SW 1271 (cell line): ENCODE data around the gene TMEM9.

Experiments
- DNase-seq, 2 experiments: peaks; one replicate each; lab custom pipeline; 2025; lab: John Stamatoyannopoulos, UW

The TMEM9 gene

DNA sequence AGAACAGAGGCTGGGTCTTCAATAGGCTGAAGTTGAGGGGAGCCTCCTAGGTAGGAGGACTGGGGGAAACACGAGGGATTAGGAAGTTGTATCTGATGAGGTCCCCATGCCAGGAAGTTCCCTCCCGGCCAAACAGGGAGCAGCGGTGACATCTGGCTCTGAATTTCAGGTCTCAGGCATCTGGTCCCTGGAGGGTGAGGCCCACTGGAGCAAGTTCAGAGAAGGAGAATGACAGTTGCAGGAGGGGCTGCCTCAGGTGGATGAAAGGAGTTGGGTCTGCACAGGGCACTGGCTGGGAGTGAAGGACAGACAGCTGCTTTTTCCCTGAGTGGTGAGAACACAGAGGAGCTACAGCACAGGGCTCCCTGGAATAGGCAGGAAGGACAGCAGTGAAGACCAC, 9.1 kb downstream of the TMEM9 start:
- DNase-seq, result no peak

DNA sequence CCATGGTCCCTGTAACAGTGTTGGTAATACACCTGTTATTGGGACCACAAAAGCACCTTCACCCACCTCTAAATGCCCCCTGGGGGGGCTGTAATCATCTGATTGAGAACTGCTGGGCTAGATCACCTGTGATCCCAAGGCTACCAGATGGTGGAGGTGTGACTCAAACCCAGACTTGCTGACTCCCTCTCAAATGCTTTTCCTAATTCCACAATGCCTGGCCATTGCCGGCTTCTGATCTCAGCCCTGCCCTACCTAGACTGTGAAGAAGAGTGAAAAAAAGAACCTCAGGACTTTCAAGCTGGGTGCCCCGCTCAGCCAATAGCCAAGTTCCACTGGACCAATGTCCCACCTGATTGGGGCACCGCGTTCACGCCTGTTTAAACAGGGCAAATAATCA, 9.6 kb downstream of the TMEM9 start:
- DNase-seq, result no peak

DNA sequence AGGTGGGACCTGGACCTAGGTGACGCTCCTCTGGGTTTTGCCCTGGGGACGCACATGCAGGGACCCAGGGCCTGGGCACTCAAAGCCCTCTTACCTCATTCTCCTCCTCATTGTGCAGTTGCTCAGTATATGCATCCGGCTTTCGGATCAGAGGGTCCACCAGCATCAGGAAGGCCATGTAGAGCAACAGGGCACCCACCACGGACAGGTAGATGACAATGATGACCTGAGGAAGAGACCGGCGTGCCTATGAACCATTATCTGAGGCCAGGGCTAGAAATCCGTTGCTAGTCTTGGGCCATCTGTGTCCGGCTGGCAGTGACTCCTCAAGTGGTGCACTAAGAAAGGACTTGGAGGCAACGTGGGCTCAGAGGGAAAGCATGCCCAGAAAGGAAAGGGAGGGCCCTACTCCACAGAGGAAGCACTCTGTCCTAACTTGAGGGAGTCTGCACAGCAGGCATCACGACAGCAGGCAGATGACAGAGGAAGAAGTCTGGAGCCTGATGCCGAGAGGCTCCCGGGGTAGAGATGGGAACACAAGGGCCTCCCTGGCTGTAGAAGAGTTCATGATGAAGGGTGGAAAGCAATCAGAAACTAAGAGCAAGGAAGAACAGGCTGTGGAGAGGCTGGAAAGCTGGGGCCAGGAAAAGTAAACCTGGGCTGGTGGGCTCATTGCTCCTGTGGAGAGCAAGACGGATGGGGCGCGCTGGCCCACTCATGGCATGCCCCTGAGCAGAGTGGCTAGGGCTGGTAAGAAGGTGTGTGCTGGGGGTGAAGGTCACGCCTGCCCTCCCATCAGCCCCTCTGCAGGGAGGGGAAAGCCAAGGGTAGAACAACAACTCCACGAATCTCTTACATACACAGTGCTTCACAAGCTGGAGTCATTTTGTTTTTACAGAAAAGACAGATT, 10.3 kb downstream of the TMEM9 start:
- DNase-seq, result no peak

DNA sequence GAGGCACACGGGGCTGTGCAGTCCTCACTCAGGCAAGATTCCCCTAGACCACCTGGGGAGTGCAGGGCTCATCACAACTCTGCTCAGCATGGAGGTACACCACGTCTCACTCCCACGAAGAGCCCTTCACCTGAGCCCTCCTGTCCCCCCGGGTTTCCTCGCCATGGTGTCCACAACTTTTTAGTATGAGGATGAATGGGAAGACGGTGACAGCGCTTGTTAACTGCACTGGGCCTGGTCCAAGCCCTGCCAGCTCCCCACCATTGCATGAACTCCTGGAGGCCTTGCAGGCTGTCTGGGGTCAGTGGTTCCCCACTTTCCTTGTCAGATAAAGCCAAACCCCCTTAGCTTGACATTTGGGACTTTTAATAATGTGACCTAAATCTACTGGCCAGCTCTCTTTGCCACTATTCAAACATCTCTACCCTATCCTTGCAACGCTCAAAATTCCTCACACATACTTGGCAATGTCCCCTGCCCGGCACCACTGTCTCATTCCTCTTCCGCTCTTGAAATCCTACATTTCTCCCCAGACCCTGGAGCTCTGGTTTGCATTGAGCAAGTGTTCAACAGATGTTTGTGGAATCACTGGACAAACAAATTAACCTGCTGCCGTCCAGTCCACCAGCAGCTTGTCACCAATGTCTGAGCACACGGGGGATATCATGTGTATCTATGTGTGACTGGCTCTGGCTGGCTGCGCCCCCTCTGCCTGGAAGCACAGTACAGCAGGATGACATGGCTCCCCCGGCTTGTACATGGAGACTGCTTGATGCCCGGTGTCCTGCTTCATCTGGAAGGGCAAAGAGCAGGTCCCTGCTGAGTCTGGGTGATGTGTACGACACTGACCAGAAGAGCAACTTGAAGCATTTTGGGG, 11.2 kb downstream of the TMEM9 start:
- DNase-seq, result no peak

DNA sequence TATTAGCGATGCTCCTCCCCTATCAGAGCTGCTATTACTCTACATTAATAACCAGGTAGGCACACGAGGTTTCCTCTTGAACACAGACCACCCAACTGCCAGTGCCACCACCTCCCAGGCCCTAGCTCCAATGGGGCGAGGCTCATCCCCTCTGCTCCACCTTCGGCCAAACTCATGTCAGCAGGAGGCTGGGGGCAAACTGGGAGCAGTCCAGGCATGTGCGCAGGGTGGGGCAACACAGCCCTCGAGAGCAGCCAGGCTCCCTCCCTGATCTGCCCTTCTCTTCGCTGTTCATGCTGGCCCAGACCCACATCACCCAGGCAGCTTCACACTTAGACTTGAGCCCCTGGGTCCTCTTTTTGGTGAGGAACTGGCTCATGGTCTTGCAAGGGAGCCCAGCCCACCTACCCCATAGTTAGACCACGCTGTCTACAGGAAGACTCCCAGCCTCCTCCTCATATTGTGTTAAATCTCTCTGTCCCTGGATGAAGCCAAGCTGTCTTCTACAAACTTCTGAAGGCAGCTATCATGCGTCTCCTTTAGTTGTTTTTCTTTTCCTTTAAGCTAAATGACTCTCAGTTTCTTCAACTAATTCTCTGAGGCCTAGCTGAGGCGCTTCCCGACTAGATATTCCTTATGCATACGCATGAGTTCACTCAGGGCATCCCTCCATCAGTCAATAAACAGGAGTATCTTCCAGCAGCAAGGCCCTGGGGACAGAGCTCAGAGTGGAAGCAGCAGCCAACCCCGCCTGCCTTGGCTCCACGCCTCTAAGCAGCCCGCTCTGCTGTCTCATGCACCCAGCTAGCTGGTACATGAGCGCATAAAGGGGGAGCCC, 12.0 kb downstream of the TMEM9 start:
- DNase-seq, result no peak

DNA sequence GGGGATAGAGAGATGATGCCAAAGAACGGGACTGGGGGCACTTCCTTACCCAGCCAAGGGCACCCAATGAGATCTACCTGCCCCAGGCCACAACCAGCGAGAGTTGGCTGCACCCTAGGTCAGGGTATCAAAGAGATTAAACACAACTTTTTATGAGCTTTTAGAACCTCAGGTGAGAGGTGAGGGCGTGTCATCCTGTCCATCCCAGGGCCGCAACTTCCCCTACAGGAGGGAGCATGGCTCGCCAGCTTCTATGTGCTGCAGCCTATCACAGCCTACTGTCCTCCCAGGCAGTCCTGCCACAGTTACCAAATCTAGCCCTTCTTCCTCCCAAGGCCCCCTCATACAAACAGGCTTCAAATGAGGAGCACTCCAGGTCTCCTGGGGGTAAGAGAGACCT, 12.9 kb downstream of the TMEM9 start:
- no peak for DNase-seq

DNA sequence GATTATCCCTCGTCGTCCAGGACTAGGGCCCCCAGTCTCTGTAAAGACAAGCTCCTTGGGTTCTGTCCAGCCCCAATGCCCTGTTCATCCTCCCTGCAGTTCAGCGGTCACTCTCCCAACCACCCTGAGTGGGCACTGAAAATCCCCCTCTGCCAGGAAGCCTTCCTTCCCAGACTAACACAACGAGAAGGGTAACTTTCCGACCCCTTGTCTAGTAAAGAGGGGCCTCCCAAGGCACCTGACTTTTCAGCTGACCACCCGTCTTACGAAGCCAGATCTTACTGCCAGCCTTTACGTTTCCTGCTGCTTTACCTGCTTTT, 13.4 kb downstream of the TMEM9 start:
- DNase-seq, result no peak

DNA sequence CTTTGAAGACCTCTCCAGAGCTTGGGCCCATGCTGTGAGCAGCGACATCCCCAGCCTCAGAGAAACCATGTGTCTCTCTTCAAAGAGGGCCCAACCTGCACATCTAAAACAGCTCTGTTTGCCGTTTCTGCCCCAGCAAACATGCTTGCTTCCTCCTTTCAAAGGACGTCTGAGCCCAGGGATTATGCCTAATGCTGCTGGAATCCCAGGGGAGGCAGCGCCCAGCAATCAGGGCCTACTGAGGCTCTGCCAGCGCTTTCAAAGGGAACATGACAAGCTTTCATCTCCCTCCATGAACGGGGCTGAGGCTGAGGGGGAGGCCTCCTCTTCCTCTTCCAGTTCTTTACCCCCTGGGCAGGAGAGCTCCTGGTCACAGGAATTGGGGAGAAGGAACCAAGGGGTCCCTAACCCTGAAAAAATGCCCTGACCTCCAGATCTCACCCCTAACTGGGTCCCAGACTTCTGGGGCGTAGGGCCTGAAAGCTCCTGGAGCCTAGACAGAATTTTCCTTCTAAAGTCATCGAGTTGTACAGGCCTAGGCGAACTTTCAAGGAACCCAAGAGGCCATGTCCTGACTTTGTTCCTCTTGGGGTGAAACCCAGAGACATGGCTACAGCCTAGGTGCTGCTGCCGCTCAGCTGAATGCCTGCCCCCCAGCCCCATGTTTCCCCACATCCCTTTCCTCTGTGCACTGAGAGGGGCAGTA, 13.9 kb downstream of the TMEM9 start:
- no peak for DNase-seq

DNA sequence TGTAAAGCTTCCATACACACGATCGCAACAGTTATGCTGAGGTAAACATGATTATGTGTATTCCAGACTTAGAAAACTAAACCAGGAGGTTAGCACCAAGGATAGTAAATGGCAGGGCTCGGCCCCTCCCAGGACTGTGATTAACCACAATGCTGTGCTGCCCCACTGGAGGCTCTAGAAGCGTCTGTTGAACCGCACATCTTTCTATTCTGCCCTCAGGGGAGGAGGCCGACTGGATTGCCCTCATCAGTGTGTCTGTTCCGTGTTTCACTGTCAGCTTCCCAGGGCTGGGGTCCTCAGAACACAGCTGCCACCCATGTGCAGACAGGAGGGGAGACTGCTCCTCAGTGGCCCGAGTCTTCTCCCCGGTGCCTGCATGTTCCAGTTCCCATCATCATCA, 14.5 kb downstream of the TMEM9 start:
- no peak for DNase-seq

DNA sequence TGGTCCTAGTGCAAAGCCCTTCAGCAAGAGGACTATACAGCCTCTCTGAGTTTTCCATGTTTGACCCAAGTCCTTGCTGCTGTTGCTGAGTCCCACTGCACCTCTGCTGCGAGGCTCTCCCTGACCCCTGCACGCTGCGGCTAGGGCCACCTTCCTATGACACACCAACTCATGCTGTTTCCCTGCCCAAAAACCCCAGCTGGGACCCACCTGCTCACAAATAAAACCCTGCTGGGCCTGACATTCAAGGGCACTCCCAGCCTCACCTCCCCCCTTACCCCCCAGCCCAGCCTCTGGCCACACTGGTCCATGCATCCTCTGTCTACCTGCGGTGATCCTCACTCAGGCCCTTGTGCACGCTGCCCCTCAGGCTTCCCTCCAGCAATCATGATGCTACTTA, 15.0 kb downstream of the TMEM9 start:
- no peak for DNase-seq

DNA sequence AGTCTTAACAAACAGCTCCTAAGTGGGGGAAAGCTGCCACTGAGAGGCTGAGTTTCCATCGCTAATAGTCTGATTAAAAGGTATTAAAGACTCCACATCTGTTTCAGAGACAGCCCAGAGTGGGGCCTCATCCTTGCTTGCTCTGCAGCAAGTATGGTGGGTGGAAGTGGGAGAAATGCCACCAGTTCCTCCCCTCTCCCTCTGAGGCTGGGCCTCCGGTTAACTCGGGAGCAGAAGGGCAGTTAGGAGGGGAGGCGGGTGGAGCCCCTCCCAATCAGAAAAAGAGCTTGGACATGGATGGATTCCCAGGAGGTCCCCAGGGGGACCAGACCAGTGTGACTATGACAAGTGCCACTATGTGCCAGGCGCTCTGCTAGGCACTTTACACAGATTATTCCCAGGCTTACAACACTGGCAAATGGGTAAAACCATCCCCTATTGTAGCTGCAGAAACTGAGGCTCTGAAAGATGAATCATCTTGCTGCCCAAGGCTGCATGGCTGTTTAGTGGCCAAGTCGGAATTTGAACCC, 15.9 kb downstream of the TMEM9 start:
- DNase-seq, result no peak

DNA sequence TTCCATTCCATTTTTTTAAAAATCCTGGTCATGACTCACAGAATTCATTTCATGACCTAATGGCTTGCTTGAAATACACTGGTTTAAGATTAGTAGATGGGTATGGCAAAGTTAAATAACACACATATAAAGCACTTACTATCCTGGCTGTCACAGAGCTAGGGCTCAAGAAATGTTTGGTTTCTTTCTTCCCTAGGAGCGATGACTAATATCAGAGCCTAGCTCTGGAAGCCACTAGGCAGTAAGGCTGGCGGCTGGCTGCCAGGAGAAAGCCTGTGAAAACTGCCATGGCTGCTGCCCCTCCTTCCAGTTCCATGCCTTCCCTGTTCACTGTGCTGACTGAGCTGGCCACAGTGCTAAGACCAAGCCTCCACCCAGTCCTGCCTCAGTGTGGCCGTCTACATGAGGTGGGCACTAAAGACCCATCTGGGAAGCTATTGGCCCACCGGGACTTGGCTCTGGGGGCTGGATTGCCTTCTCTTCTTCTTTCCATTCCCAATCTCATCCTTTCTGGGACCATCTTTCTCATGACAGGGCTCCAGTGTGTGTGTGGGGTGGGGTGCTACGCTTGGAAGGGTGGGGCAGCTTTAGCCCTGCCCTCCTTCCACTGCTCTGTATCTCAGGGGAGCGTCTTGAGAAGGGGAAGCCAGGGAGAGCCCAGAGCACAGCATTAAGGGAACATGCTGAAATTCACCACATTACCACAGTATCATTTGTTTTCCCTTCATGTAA, 16.5 kb downstream of the TMEM9 start:
- no peak for DNase-seq

DNA sequence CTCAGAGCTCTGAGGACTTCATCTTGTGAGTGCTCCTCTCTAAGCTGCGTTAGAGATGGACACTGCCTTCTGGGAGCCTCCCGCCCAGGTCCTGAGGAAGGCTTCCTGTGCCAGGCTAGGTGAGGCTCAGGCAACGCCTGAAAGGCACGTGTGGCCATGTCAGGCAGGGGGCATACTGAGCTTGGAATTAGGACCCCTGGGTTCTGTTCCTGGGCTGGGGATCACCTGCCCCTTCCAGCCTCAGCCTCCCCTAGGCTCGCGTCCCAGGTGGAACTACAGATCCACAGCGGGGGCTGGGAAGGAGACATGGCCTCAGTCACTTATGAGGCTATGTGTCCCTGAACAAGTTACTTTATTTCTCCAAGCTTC, 17.3 kb downstream of the TMEM9 start:
- no peak for DNase-seq

DNA sequence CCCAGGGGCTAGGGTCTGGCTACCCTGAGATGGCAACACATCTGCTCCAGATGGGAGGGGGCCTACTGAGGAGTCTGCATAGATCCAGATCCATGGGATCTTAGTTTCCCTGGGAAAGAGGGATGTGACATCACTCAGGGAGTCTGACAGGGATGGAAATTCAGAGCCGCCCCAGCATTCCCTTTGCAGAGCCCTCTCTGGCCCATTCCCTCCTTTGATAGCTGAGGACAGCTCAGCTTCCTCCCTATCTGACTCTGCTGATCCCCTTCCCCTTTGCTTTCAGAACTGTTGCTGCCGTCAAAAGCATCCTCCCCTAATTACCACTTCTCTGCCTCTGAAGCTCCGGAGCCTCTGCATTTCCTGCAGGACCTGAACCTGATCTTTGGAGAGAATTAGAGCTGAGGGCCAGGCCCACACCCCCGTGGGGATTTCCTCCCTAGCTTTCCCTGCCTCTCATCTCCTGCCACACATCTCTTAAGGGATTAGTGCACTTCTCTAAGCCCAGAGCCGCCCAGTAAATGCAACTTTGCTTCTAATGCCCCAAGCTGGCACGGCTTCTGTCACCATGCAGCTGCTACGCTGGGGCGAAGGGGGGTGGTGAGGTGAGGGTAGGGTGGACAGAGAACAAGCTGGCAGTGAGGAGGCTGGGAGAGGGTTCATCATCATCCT, 17.8 kb downstream of the TMEM9 start:
- no peak for DNase-seq

DNA sequence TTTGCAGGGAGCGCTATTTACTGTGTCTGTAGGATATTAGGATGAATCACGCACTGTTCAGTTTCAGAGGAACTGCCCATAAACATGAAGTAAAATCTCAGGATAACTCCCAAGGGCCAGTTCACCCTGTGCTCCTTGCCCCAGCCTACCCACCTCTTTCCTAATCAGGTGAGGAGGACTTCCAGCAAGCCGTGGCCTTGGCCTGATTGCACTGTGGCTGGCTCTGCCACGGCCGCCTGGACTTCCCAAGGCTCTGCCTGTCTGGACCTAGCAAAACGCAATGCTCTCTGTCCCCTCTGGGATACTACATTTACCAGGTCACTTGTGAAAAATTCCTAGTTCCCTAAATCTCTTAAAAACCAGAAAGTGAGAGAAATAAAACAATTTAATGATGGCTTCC, 19.9 kb downstream of the TMEM9 start:
- no peak for DNase-seq

DNA sequence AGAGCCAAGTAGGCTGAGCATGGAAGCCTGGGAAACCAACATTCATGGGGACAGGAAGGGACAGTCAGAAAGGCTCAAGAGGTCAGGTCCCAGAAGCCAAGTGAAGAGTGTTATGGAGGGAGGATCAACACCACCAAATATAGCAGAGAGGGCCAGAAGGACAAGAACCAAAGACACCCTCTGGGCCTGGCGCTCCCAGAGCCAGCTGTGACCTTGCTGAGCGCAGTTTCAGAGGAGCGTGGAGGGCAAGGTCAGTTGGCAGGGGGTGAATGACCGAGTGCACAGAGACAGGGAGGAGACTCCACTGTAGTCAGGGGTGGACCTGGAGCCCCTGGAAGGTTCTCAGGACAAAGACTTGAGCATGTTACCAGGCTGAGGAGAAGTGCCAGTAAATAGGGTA, 22.9 kb downstream of the TMEM9 start:
- no peak for DNase-seq

DNA sequence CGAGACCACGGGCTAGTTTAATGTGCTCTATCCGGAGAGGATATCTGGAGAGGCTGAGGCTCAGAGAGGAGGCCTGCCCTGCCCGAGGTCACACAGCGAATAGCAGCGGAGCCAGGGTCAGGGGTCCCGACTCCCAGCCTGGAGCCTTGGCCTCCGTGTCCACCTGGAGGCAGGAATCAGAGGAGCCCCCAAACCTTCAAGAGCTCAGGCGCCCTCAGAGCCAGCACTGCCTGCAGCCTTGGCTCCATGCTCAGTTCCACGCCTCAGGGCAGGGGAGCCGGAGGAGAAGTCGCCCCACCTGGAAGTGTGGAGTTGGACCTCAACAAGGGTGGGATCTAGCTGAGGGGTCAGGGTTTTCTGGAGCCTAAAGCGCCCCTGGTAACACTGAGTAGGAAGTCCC, 25.3 kb downstream of the TMEM9 start:
- no peak for DNase-seq

DNA sequence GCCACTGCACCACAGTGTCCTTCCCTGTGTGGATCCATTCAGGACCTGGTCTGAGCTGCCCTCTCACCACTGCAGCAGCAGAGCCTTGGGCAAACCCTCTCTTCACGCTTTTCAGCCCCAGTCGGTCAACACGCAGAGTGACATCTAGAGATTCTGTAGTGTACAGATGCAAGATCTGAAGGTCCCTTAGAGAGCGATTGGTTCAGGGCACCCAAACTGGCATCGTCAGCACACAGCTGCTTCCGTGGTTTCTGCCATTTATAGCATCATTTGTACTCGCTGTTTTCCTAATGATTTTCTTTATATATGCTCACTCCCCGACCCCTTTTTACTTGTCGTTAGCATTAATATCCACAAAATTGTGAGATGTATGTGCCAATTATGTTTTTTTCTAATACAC, 25.8 kb downstream of the TMEM9 start:
- DNase-seq, result no peak

DNA sequence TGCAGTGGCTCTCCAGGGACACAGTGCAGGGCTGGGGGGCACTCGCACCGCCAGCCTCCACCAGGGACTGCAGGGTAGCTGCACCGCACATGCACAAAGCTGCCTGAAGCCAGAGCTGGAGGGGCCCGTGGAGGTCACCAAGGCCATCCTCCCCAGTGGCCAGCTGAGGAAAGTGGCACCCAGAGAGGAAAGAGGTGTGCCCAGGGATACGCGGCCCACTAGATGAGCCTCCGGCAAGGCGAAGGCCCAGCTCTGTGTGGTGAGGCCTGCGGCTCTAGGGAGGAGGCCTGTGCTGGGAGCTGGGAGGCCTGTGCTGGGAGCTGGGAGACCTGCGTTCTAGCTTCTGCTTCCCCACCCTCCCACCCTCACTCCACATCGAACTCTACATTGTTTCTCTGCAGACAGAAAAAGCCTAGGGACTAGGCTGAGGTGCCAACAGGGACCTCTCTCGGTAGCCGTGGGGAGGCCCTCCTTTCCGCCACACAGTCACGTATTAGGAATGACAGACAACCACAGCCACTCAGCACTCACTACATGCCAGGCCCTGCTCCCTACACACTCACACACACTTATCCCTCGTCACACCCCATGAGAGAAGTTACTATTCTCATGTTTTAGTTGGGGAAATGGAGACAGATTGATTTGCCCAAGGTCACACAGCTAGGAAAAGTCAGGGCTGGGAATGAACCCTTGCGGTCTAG, 26.4 kb downstream of the TMEM9 start:
- no peak for DNase-seq
